ENCODE results near the gene BMPR1A. TPM values are rescaled to one million over a fixed set of nuclear protein-coding genes. Genes with fewer than 3 reads are reported as not detected.

The BMPR1A gene
- polyA plus RNA-seq, 1 experiment: 21.4 TPM

GRCh38 chr10:86728056-86728455, 28.4 kb upstream of the BMPR1A start:
- Histone ChIP-seq H3K36me3 (ENCODE audit: control insufficient read depth, insufficient read depth, low read length) (no peaks in the 10 kb centered on the region), H3K27me3 (ENCODE audit: control insufficient read depth, insufficient read depth, low read length) (peaks cover 4% of the 10 kb centered on the region), H3K4me3 (ENCODE audit: low read depth, low read length) (no peak overlapping the region)
- POLR2A ChIA-PET: no interaction called here
- CTCF ChIA-PET: interaction anchor here (0.7 kb wide), 1 partner anchor 97 kb away, joined by 3 read pairs; no protein-coding TSS in a partner anchor
- no peak for TF ChIP-seq CTCF (IDR thresholded peaks at IDR 0.05; ENCODE audit: insufficient read depth, low read depth, low read length)
- no peak for DNase-seq (ENCODE audit: low read depth)

GRCh38 chr10:86729677-86730076, 26.7 kb upstream of the BMPR1A start:
- H3K36me3 ChIP-seq (ENCODE audit: control insufficient read depth, insufficient read depth, low read length): no peaks in the 10 kb centered on the region
- no peak overlapping the region for H3K4me3 ChIP-seq (ENCODE audit: low read depth, low read length)
- POLR2A ChIA-PET: no interaction called here
- CTCF ChIA-PET: no interaction called here
- no peak for DNase-seq (ENCODE audit: low read depth)
- peaks cover 4% of the 10 kb centered on the region for H3K27me3 ChIP-seq (ENCODE audit: control insufficient read depth, insufficient read depth, low read length)
- no peak for TF ChIP-seq CTCF (IDR thresholded peaks at IDR 0.05; ENCODE audit: insufficient read depth, low read depth, low read length)

GRCh38 chr10:86730227-86730626, 26.2 kb upstream of the BMPR1A start:
- no peak overlapping the region for H3K4me3 ChIP-seq (ENCODE audit: low read depth, low read length)
- no peaks in the 10 kb centered on the region for H3K36me3 ChIP-seq (ENCODE audit: control insufficient read depth, insufficient read depth, low read length)
- peaks cover 1% of the 10 kb centered on the region; the same call in 1 of the 2 replicates for H3K27me3 ChIP-seq (ENCODE audit: control insufficient read depth, insufficient read depth, low read length)
- ChIA-PET POLR2A (no interaction called here), CTCF (no interaction called here)
- no peak for DNase-seq (ENCODE audit: low read depth)
- no peak for TF ChIP-seq CTCF (IDR thresholded peaks at IDR 0.05; ENCODE audit: insufficient read depth, low read depth, low read length)

GRCh38 chr10:86732771-86733170, 23.6 kb upstream of the BMPR1A start:
- no peak for DNase-seq (ENCODE audit: low read depth)
- Histone ChIP-seq H3K4me3 (ENCODE audit: low read depth, low read length) (no peak overlapping the region), H3K36me3 (ENCODE audit: control insufficient read depth, insufficient read depth, low read length) (no peaks in the 10 kb centered on the region), H3K27me3 (ENCODE audit: control insufficient read depth, insufficient read depth, low read length) (no peaks in the 10 kb centered on the region; the same call in 1 of the 2 replicates)
- TF ChIP-seq CTCF (IDR thresholded peaks at IDR 0.05; ENCODE audit: insufficient read depth, low read depth, low read length): no peak
- POLR2A ChIA-PET: no interaction called here
- CTCF ChIA-PET: interaction anchor here (1.2 to 1.3 kb wide), 2 partner anchors 17 to 39 kb away, joined by 3 to 5 read pairs; no protein-coding TSS in a partner anchor

GRCh38 chr10:86733260-86733671, 23.2 kb upstream of the BMPR1A start:
- POLR2A ChIA-PET: no interaction called here
- no peaks in the 10 kb centered on the region for H3K36me3 ChIP-seq (ENCODE audit: control insufficient read depth, insufficient read depth, low read length)
- no peak overlapping the region for H3K4me3 ChIP-seq (ENCODE audit: low read depth, low read length)
- DNase-seq (ENCODE audit: low read depth): no peak
- CTCF ChIA-PET: interaction anchor here (1.2 to 1.3 kb wide), 2 partner anchors 18 to 40 kb away, joined by 3 to 5 read pairs; no protein-coding TSS in a partner anchor
- no peaks in the 10 kb centered on the region for H3K27me3 ChIP-seq (ENCODE audit: control insufficient read depth, insufficient read depth, low read length)
- TF ChIP-seq CTCF (IDR thresholded peaks at IDR 0.05; ENCODE audit: insufficient read depth, low read depth, low read length): no peak
